Measurements from ENCODE around the gene HRC. TPM values are rescaled to one million over a fixed set of nuclear protein-coding genes. Genes with fewer than 3 reads are reported as not detected.
"Not testable (repeated sequence)": the region's sequence is repeated elsewhere in the genome, so short reads cannot be mapped to it uniquely, and the experiment has no call there.

The HRC gene
- total and polyA plus RNA-seq, 2 donors (not counting 3 experiments of a cell fraction or from before 2014, with no cell fraction given): not detected

DNA sequence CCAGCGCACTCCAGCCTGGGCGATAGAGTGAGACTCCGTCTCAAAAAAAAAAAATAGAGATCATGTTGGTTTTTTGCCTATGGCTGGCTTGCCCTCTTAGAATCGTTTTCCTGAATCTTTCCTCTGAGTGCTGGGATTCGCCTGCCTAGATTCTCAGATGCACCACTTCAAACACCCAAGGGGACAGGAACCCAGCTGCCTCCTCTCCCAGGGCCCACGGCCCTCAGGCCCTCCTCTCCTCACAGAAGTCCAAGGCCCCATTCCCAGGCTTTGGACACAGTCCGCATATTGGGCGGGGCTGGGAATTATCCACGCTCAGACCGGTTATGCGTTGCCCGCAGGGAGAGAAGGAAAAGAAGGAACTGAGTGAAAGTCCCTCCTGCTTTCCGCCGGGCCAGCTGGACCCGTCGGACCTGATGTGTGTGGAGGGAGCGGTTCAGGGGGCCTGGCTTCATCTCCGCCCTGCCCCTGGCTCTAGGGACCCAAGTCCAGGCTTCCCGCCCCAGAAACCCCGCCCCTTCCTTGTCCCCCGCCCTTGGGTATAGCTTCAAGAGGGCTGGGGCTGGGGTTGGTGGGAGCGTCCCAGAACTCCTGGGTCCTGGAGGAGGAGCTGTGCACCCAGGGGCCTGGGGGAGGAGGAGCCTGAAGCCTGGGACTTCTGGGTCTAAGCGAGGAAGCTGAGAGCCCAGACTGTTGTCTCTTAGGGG lies 30.0 kb downstream of the HRC start:
- Histone ChIP-seq H2AFZ (ENCODE audit: low read depth, low read length) (no peak overlapping the region), H3K27ac (ENCODE audit: insufficient read depth, low read depth, low read length) (no peak overlapping the region), H3K9me3 (replicated peaks; ENCODE audit: control insufficient read depth, insufficient read depth, low read length) (no peaks in the 10 kb centered on the region), H3K4me3 (replicated peaks in 1 of 3; ENCODE audit: insufficient read depth in 1 of 3, low read depth in 1 of 3, low read length in 3 of 3) (no peak overlapping the region), H3K4me2 (ENCODE audit: insufficient read depth, low read length) (no peak overlapping the region), H3K27me3 (ENCODE audit: control insufficient read depth in 2 of 2, insufficient read depth in 2 of 2, low read length in 2 of 2) (peaks cover 7% of the 10 kb centered on the region in 2 experiments), H3K9ac (replicated peaks; ENCODE audit: extremely low read depth, insufficient read depth, low read length) (no peak overlapping the region), H3K79me2 (ENCODE audit: control insufficient read depth, insufficient read depth, low read length) (no peaks in the 10 kb centered on the region), H4K20me1 (replicated peaks; ENCODE audit: control insufficient read depth, extremely low read depth, insufficient read depth, low read length) (no peaks in the 10 kb centered on the region), H3K36me3 (ENCODE audit: control insufficient read depth in 2 of 2, extremely low read depth in 1 of 2, insufficient read depth in 2 of 2, low read length in 2 of 2) (no peaks in the 10 kb centered on the region), H3K9me1 (replicated peaks; ENCODE audit: control insufficient read depth, extremely low read depth, insufficient read depth, low read length) (no peaks in the 10 kb centered on the region), H3K4me1 (ENCODE audit: control insufficient read depth, extremely low read depth, insufficient read depth, low read length) (no peaks in the 10 kb centered on the region)
- no peak for TF ChIP-seq EZH2 (IDR thresholded peaks at IDR 0.05; ENCODE audit: borderline replicate concordance, low read depth, low read length, severe bottlenecking)
- ChIA-PET POLR2A (interaction anchor here (0.6 kb wide), 1 partner anchor 429 kb away, joined by 3 read pairs; no protein-coding TSS in a partner anchor), CTCF (interaction anchor here (1.0 to 1.2 kb wide), 2 partner anchors 11 to 74 kb away, joined by 3 to 4 read pairs; partner anchors contain the start of gene LIN7B)
- no peak for DNase-seq (ENCODE audit: low read depth, low spot score)
- intact Hi-C loops (cut with micrococcal nuclease) (loop anchor here (5.0 kb wide), 1 partner anchor 38 kb away; the partner anchor contains the start of gene SNRNP70), dilution Hi-C loops (cut with MboI; ENCODE audit: extremely low pct_ligation_motif_present, low sequenced_read_pairs) (no loop called here)
- no TSS peak for BruUV-seq (replicated peaks)
- FAIRE-seq: no peak

DNA sequence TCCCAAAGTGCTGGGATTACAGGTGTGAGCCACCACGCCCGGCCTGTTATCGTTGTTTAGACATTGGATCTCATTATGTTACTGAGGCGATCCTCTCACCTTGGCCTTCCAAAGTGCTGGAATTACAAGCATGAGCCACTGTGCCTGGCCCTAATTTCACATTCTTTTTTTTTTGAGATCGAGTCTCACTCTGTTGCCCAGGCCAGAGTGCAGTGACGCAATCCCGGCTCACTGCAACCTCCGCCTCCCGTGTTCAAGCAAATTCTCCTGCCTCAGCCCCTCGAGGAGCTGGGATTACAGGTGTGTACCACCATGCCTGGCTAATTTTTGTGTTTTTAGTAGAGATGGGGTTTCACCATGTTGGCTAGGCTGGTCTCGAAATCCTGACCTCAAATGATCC lies 31.9 kb downstream of the HRC start:
- H4K20me1 ChIP-seq (replicated peaks; ENCODE audit: control insufficient read depth, extremely low read depth, insufficient read depth, low read length); FAIRE-seq; POLR2A ChIA-PET; H3K27ac ChIP-seq (ENCODE audit: insufficient read depth, low read depth, low read length); intact Hi-C loops (cut with micrococcal nuclease); H3K36me3 ChIP-seq (ENCODE audit: control insufficient read depth in 2 of 2, extremely low read depth in 1 of 2, insufficient read depth in 2 of 2, low read length in 2 of 2); H3K9ac ChIP-seq (replicated peaks; ENCODE audit: extremely low read depth, insufficient read depth, low read length); H3K9me3 ChIP-seq (replicated peaks; ENCODE audit: control insufficient read depth, insufficient read depth, low read length); H3K4me1 ChIP-seq (ENCODE audit: control insufficient read depth, extremely low read depth, insufficient read depth, low read length); H2AFZ ChIP-seq (ENCODE audit: low read depth, low read length); H3K9me1 ChIP-seq (replicated peaks; ENCODE audit: control insufficient read depth, extremely low read depth, insufficient read depth, low read length); H3K4me3 ChIP-seq (replicated peaks in 1 of 3; ENCODE audit: insufficient read depth in 1 of 3, low read depth in 1 of 3, low read length in 3 of 3); BruUV-seq (replicated peaks); DNase-seq (ENCODE audit: low read depth, low spot score); dilution Hi-C loops (cut with MboI; ENCODE audit: extremely low pct_ligation_motif_present, low sequenced_read_pairs); H3K27me3 ChIP-seq (ENCODE audit: control insufficient read depth in 2 of 2, insufficient read depth in 2 of 2, low read length in 2 of 2); H3K79me2 ChIP-seq (ENCODE audit: control insufficient read depth, insufficient read depth, low read length); H3K4me2 ChIP-seq (ENCODE audit: insufficient read depth, low read length): not testable (repeated sequence)
- CTCF ChIA-PET: interaction anchor here (0.6 to 0.7 kb wide), 2 partner anchors 25 to 62 kb away, joined by 3 to 4 read pairs; no protein-coding TSS in a partner anchor

DNA sequence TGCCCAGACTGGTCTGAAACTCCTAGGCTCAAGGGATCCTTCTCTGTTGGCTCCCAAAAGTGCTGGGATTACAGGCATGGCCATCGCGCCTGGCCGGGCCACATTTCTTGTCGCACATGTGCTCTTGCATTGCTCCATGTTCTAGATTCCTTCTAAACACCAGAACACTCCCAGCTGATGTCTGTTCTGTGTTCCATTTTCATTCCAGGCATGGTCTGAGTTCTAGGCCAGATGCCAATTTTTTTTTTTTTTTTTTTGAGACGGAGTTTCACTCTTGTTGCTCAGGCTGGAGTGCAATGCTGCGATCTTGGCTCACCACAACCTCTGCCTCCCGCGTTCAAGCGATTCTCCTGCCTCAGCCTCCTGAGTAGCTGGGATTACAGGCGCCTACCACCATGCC lies 33.4 kb downstream of the HRC start:
- H3K4me1 ChIP-seq (ENCODE audit: control insufficient read depth, extremely low read depth, insufficient read depth, low read length); H3K4me3 ChIP-seq (replicated peaks in 1 of 3; ENCODE audit: insufficient read depth in 1 of 3, low read depth in 1 of 3, low read length in 3 of 3); H4K20me1 ChIP-seq (replicated peaks; ENCODE audit: control insufficient read depth, extremely low read depth, insufficient read depth, low read length); H3K27ac ChIP-seq (ENCODE audit: insufficient read depth, low read depth, low read length); DNase-seq (ENCODE audit: low read depth, low spot score); POLR2A ChIA-PET; dilution Hi-C loops (cut with MboI; ENCODE audit: extremely low pct_ligation_motif_present, low sequenced_read_pairs); H3K27me3 ChIP-seq (ENCODE audit: control insufficient read depth in 2 of 2, insufficient read depth in 2 of 2, low read length in 2 of 2); intact Hi-C loops (cut with micrococcal nuclease); H3K9ac ChIP-seq (replicated peaks; ENCODE audit: extremely low read depth, insufficient read depth, low read length); FAIRE-seq; H3K9me1 ChIP-seq (replicated peaks; ENCODE audit: control insufficient read depth, extremely low read depth, insufficient read depth, low read length); H3K9me3 ChIP-seq (replicated peaks; ENCODE audit: control insufficient read depth, insufficient read depth, low read length); H3K79me2 ChIP-seq (ENCODE audit: control insufficient read depth, insufficient read depth, low read length); H3K4me2 ChIP-seq (ENCODE audit: insufficient read depth, low read length); BruUV-seq (replicated peaks); H2AFZ ChIP-seq (ENCODE audit: low read depth, low read length); H3K36me3 ChIP-seq (ENCODE audit: control insufficient read depth in 2 of 2, extremely low read depth in 1 of 2, insufficient read depth in 2 of 2, low read length in 2 of 2): not testable (repeated sequence)
- CTCF ChIA-PET: interaction anchor here (2.6 to 2.7 kb wide), 2 partner anchors 24 to 25 kb away, joined by 9 to 13 read pairs; no protein-coding TSS in a partner anchor

All from endothelial cell of umbilical vein (primary cell).